Transverse colon (tissue), 4 donors: Measurements from ENCODE around the gene OR13A1. TPM values are rescaled to one million over a fixed set of nuclear protein-coding genes. Genes with fewer than 3 reads are reported as not detected.
"Not testable (repeated sequence)": the region's sequence is repeated elsewhere in the genome, so short reads cannot be mapped to it uniquely, and the experiment has no call there.

Source experiments
- DNase-seq: peaks from one replicate; pipeline ENCODE4 v3.0.0-alpha.2; 2019
- H3K27ac ChIP-seq, 4 donors: fragments of 200-600 bp; sonication (generic); 2 replicates each; pipeline ENCODE4 v1.5.1; 2016 to 2018; ENCODE audit warnings: inconsistent platforms in 4 of 4
- H3K27me3 ChIP-seq: fragments of 200-600 bp; sonication (generic); 2 replicates; pipeline ENCODE4 v1.5.1; 2017; ENCODE audit warnings: inconsistent platforms
- H3K36me3 ChIP-seq, 4 donors: fragments of 200-600 bp; sonication (generic); 2 replicates each; pipeline ENCODE4 v1.5.1; 2017 to 2019; ENCODE audit warnings: inconsistent platforms in 4 of 4
- H3K4me1 ChIP-seq, 4 donors: fragments of 200-600 bp; sonication (generic); 2 replicates each; pipeline ENCODE4 v1.5.1; 2017 to 2020; ENCODE audit warnings: inconsistent platforms in 4 of 4
- H3K4me3 ChIP-seq, 4 donors: fragments of 200-600 bp; sonication (generic); 1 replicate in 1 of 4; 2 replicates in 3 of 4; pipeline versions ENCODE4 v1.5.1 to v1.6.1; 2017 to 2019; ENCODE audit warnings: inconsistent platforms in 4 of 4
- H3K9me3 ChIP-seq, 2 donors: fragments of 200-600 bp; sonication (generic); 2 replicates each; pipeline ENCODE4 v1.5.1; 2017 to 2019; ENCODE audit warnings: inconsistent platforms in 2 of 2
- CTCF ChIP-seq, 5 experiments: fragments of 200-600 bp in 3 of 5; fragments of 450-650 bp in 2 of 5; sonication (generic) in 3 of 5; IDR thresholded peaks; 1 replicate in 2 of 5; 2 replicates in 3 of 5; pipeline ENCODE4 v1.5.1; 2016 to 2017; ENCODE audit warnings: antibody characterized with exemption in 5 of 5, inconsistent platforms in 3 of 5, mild to moderate bottlenecking in 2 of 5, moderate library complexity in 1 of 5
- EP300 ChIP-seq: sonication (generic); formaldehyde crosslinking; IDR thresholded peaks from one replicate; pipeline ENCODE4 v1.6.1; 2017; ENCODE audit warnings: antibody characterized with exemption, low read depth
- POLR2A ChIP-seq: fragments of 450-650 bp; IDR thresholded peaks from one replicate; pipeline ENCODE4 v1.6.1; 2016; ENCODE audit warnings: antibody characterized with exemption, mild to moderate bottlenecking, moderate library complexity
- POLR2AphosphoS5 ChIP-seq, 3 donors: sonication (generic); formaldehyde crosslinking; IDR thresholded peaks; one replicate each; pipeline ENCODE4 v1.6.1; 2016; ENCODE audit warnings: antibody characterized with exemption in 3 of 3
- WGBS, 2 donors: methylation state at CpG; one replicate each; pipeline ENCODE4 v1.1.5; 2018; ENCODE audit warnings: low coverage in 1 of 2; 5-methylcytosine and 5-hydroxymethylcytosine counted together
- in situ Hi-C, 4 donors: fragments of 200-750 bp; cut with MboI; loops; one replicate each; pipeline versions ENCODE4 v1.15.0 to v1.15.1; 2017; ENCODE audit warnings: low sequenced_read_pairs in 3 of 4, low pct_ligation_motif_present in 1 of 4, low pct_unique_long_range_greater_than_20kb in 1 of 4
- intact Hi-C: fragments of 100-400 bp; cut with DNase I; formaldehyde crosslinking; loops from one replicate; pipeline ENCODE4 v1.15.1; 2023; ENCODE audit warnings: low total_unique reads
- total RNA-seq, 4 donors: library from RNA; depleted of rRNA; stranded (reverse); fragments of >200 nt; gene quantifications; one replicate each; pipeline ENCODE4 v1.1.0, GENCODE V29; 2016

The OR13A1 gene
- total RNA-seq, 4 donors from 2014 or later, result 0.48 TPM; not detected in 3

GRCh38 chr10:45302573-45302972, 12.8 kb downstream of the OR13A1 start:
- DNase-seq, result no peak
- Histone ChIP-seq H3K36me3 (no peaks in the 10 kb centered on the region), H3K27me3 (no peaks in the 10 kb centered on the region), H3K4me3 (no peak overlapping the region), H3K4me1 (no peaks in the 10 kb centered on the region), H3K9me3 (no peaks in the 10 kb centered on the region), H3K27ac (no peak overlapping the region)
- no peak for TF ChIP-seq EP300
- no peak for TF ChIP-seq POLR2AphosphoS5 (IDR thresholded peaks at IDR 0.05)
- TF ChIP-seq CTCF (IDR thresholded peaks at IDR 0.05), result no peak
- no peak for TF ChIP-seq POLR2A
- in situ Hi-C loops (no loop called here), intact Hi-C loops (no loop called here)
- 71% methylated on average over 3 of the region's 3 CpGs; no CpG with 5 or more reads in 1 of the 2 donors for WGBS, 2 donors

GRCh38 chr10:45298341-45298955, 17.0 kb downstream of the OR13A1 start:
- H3K36me3 ChIP-seq, H3K9me3 ChIP-seq, H3K27me3 ChIP-seq, intact Hi-C loops, H3K4me3 ChIP-seq, H3K27ac ChIP-seq, H3K4me1 ChIP-seq, DNase-seq, in situ Hi-C loops: not testable (repeated sequence)
- 36 to 69% methylated on average over 2 to 4 of the region's 4 CpGs for WGBS, 2 donors

GRCh38 chr10:45294681-45295080, 20.7 kb downstream of the OR13A1 start:
- H3K9me3 ChIP-seq, result no peaks in the 10 kb centered on the region
- in situ Hi-C loops (no loop called here), intact Hi-C loops (no loop called here)
- no peak for DNase-seq
- no peaks in the 10 kb centered on the region for H3K36me3 ChIP-seq
- H3K27me3 ChIP-seq, result no peaks in the 10 kb centered on the region
- H3K4me1 ChIP-seq, result no peaks in the 10 kb centered on the region
- no peak overlapping the region for H3K27ac ChIP-seq
- no peak overlapping the region for H3K4me3 ChIP-seq
- WGBS, 2 donors, result 47% methylated on average over 2 of the region's 2 CpGs; no CpG with 5 or more reads in 1 of the 2 donors
- TF ChIP-seq CTCF (IDR thresholded peaks at IDR 0.05), result no peak
- TF ChIP-seq POLR2AphosphoS5 (IDR thresholded peaks at IDR 0.05), result no peak
- TF ChIP-seq POLR2A, result no peak
- no peak for TF ChIP-seq EP300

GRCh38 chr10:45286980-45287379, 28.4 kb downstream of the OR13A1 start:
- H3K4me3 ChIP-seq, result no peak overlapping the region
- H3K4me1 ChIP-seq, result no peaks in the 10 kb centered on the region
- intact Hi-C loops, result no loop called here
- 76 to 83% methylated on average over 1 of the region's 1 CpG for WGBS, 2 donors
- no peak for DNase-seq
- H3K9me3 ChIP-seq, result no peaks in the 10 kb centered on the region
- H3K27ac ChIP-seq, result no peak overlapping the region
- no peak for TF ChIP-seq POLR2AphosphoS5 (IDR thresholded peaks at IDR 0.05)
- no peaks in the 10 kb centered on the region for H3K27me3 ChIP-seq
- in situ Hi-C loops, result no loop called here
- H3K36me3 ChIP-seq, result no peaks in the 10 kb centered on the region

- in situ Hi-C loops (no loop called here), intact Hi-C loops (no loop called here)
Measured at GRCh38 chr10:45282061-45282460, 33.3 kb downstream of the OR13A1 start.

More at GRCh38 chr10:45282061-45282460, 33.3 kb downstream of the OR13A1 start:
- WGBS, 2 donors, result 61 to 85% methylated on average over 4 of the region's 4 CpGs
- H3K4me3 ChIP-seq, result no peak overlapping the region
- no peak overlapping the region for H3K27ac ChIP-seq
- DNase-seq, result no peak
- no peaks in the 10 kb centered on the region for H3K9me3 ChIP-seq
- no peaks in the 10 kb centered on the region for H3K27me3 ChIP-seq
- no peaks in the 10 kb centered on the region for H3K4me1 ChIP-seq
- TF ChIP-seq POLR2A (no peak), POLR2AphosphoS5 (IDR thresholded peaks at IDR 0.05) (no peak), CTCF (IDR thresholded peaks at IDR 0.05) (no peak), EP300 (no peak)
- no peaks in the 10 kb centered on the region for H3K36me3 ChIP-seq
